Measurements from ENCODE around the gene KCNIP4. TPM values are rescaled to one million over a fixed set of nuclear protein-coding genes. Genes with fewer than 3 reads are reported as not detected.

The KCNIP4 gene
- total RNA-seq, 1 donor from 2014 or later: 0.59 TPM

- FAIRE-seq: no peak
These were observed 43.0 kb upstream of the KCNIP4 start for GRCh38 chr4:21991562-21991961.

GRCh38 chr4:21991050-21991449, 42.5 kb upstream of the KCNIP4 start:
- Mint-ChIP-seq H3K4me1 (ENCODE audit: low read depth, unreplicated experiment) (peaks cover 15% of the 10 kb centered on the region), H3K27me3 (ENCODE audit: low read depth, unreplicated experiment) (no peaks in the 10 kb centered on the region), H3K27ac (ENCODE audit: unreplicated experiment) (no peak overlapping the region), H3K36me3 (ENCODE audit: low read depth, unreplicated experiment) (no peaks in the 10 kb centered on the region), H3K9me3 (ENCODE audit: unreplicated experiment) (peaks cover 1% of the 10 kb centered on the region), H3K4me3 (ENCODE audit: unreplicated experiment) (no peak overlapping the region)
- no peaks in the 10 kb centered on the region for H4K20me1 ChIP-seq (ENCODE audit: insufficient read depth, low read length)
- H2AFZ ChIP-seq (ENCODE audit: low read depth, low read length): no peak overlapping the region
- TF ChIP-seq EZH2 (IDR thresholded peaks at IDR 0.05; ENCODE audit: insufficient read depth, low read length) (no peak), CTCF (IDR thresholded peaks at IDR 0.05; ENCODE audit: insufficient read depth, low read depth, low read length) (no peak)
- no peaks in the 10 kb centered on the region for H3K27me3 ChIP-seq (ENCODE audit: insufficient read depth, low read length)
- no peak overlapping the region for H3K4me2 ChIP-seq (ENCODE audit: low read length)
- DNase-seq (ENCODE audit: low read depth) (peak; percentile 21), FAIRE-seq (no peak)
- no peak overlapping the region for H3K4me3 ChIP-seq (ENCODE audit: insufficient read depth, low read depth, low read length)
- H3K79me2 ChIP-seq (ENCODE audit: insufficient read depth, low read length): no peaks in the 10 kb centered on the region
- H3K9me3 ChIP-seq (ENCODE audit: insufficient read depth, low read depth, low read length): no peaks in the 10 kb centered on the region
- no peaks in the 10 kb centered on the region for H3K4me1 ChIP-seq (ENCODE audit: insufficient read depth, low read length)
- no peak overlapping the region for H3K27ac ChIP-seq (ENCODE audit: low read depth, low read length)
- H3K36me3 ChIP-seq (ENCODE audit: insufficient read depth, low read length): no peaks in the 10 kb centered on the region
- H3K9ac ChIP-seq (ENCODE audit: low read length): no peak overlapping the region

More at GRCh38 chr4:21991562-21991961, 43.0 kb upstream of the KCNIP4 start:
- no peak overlapping the region for H3K27ac Mint-ChIP-seq (ENCODE audit: unreplicated experiment)
- Histone ChIP-seq H2AFZ (ENCODE audit: low read depth, low read length) (no peak overlapping the region), H3K79me2 (ENCODE audit: insufficient read depth, low read length) (no peaks in the 10 kb centered on the region), H3K27ac (ENCODE audit: low read depth, low read length) (no peak overlapping the region), H3K27me3 (ENCODE audit: insufficient read depth, low read length) (no peaks in the 10 kb centered on the region), H3K9me3 (ENCODE audit: insufficient read depth, low read depth, low read length) (no peaks in the 10 kb centered on the region), H4K20me1 (ENCODE audit: insufficient read depth, low read length) (no peaks in the 10 kb centered on the region), H3K4me1 (ENCODE audit: insufficient read depth, low read length) (no peaks in the 10 kb centered on the region), H3K9ac (ENCODE audit: low read length) (no peak overlapping the region), H3K4me2 (ENCODE audit: low read length) (no peak overlapping the region), H3K36me3 (ENCODE audit: insufficient read depth, low read length) (no peaks in the 10 kb centered on the region), H3K4me3 (ENCODE audit: insufficient read depth, low read depth, low read length) (no peak overlapping the region)
- no peak for DNase-seq (ENCODE audit: low read depth)
- no peak for TF ChIP-seq CTCF (IDR thresholded peaks at IDR 0.05; ENCODE audit: insufficient read depth, low read depth, low read length)
- H3K4me1 Mint-ChIP-seq (ENCODE audit: low read depth, unreplicated experiment): peaks cover 15% of the 10 kb centered on the region
- H3K4me3 Mint-ChIP-seq (ENCODE audit: unreplicated experiment): no peak overlapping the region
- peaks cover 1% of the 10 kb centered on the region for H3K9me3 Mint-ChIP-seq (ENCODE audit: unreplicated experiment)
- H3K27me3 Mint-ChIP-seq (ENCODE audit: low read depth, unreplicated experiment): no peaks in the 10 kb centered on the region
- H3K36me3 Mint-ChIP-seq (ENCODE audit: low read depth, unreplicated experiment): no peaks in the 10 kb centered on the region

DNA sequence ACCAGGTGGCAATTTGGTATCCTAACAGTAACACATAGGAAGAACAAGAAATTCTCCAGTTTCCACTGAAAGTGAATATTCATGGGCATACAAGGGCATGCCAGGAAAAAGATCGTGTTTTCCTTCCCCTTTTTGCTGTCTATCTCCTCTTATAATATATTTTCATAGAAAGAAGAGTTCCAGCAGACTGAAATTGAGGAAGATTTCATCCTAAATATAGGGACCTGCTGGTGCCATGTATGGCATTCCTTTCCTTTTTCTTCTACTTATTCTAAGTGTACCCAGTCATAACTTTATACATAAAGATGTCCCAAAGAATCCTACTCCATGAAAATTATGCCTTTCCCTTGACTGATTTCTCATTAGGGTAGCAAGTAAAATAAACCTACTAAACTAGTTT, 40.8 kb upstream of the KCNIP4 start:
- H3K9ac ChIP-seq (ENCODE audit: low read length): no peak overlapping the region
- H4K20me1 ChIP-seq (ENCODE audit: insufficient read depth, low read length): no peaks in the 10 kb centered on the region
- no peaks in the 10 kb centered on the region for H3K27me3 Mint-ChIP-seq (ENCODE audit: low read depth, unreplicated experiment)
- H3K4me3 ChIP-seq (ENCODE audit: insufficient read depth, low read depth, low read length): no peak overlapping the region
- H3K27me3 ChIP-seq (ENCODE audit: insufficient read depth, low read length): no peaks in the 10 kb centered on the region
- H3K27ac Mint-ChIP-seq (ENCODE audit: unreplicated experiment): no peak overlapping the region
- no peaks in the 10 kb centered on the region for H3K4me1 ChIP-seq (ENCODE audit: insufficient read depth, low read length)
- H2AFZ ChIP-seq (ENCODE audit: low read depth, low read length): no peak overlapping the region
- H3K4me1 Mint-ChIP-seq (ENCODE audit: low read depth, unreplicated experiment): peaks cover 15% of the 10 kb centered on the region
- H3K4me2 ChIP-seq (ENCODE audit: low read length): no peak overlapping the region
- no peak for TF ChIP-seq EZH2 (IDR thresholded peaks at IDR 0.05; ENCODE audit: insufficient read depth, low read length)
- TF ChIP-seq CTCF (IDR thresholded peaks at IDR 0.05; ENCODE audit: insufficient read depth, low read depth, low read length): no peak
- DNase-seq (ENCODE audit: low read depth): no peak
- H3K9me3 ChIP-seq (ENCODE audit: insufficient read depth, low read depth, low read length): no peaks in the 10 kb centered on the region
- no peaks in the 10 kb centered on the region for H3K79me2 ChIP-seq (ENCODE audit: insufficient read depth, low read length)
- H3K36me3 ChIP-seq (ENCODE audit: insufficient read depth, low read length): no peaks in the 10 kb centered on the region
- H3K36me3 Mint-ChIP-seq (ENCODE audit: low read depth, unreplicated experiment): no peaks in the 10 kb centered on the region
- no peak for FAIRE-seq
- H3K27ac ChIP-seq (ENCODE audit: low read depth, low read length): no peak overlapping the region
- peaks cover 1% of the 10 kb centered on the region for H3K9me3 Mint-ChIP-seq (ENCODE audit: unreplicated experiment)
- no peak overlapping the region for H3K4me3 Mint-ChIP-seq (ENCODE audit: unreplicated experiment)
